Measurements from ENCODE around the gene ZFP36L1.
A peak's percentile ranks its signal among the peaks of the same experiment; 100 is the strongest.

The ZFP36L1 gene

GRCh38 chr14:68815298-68816182, 22.7 kb upstream of the ZFP36L1 start:
- DNase-seq: no peak

DNA sequence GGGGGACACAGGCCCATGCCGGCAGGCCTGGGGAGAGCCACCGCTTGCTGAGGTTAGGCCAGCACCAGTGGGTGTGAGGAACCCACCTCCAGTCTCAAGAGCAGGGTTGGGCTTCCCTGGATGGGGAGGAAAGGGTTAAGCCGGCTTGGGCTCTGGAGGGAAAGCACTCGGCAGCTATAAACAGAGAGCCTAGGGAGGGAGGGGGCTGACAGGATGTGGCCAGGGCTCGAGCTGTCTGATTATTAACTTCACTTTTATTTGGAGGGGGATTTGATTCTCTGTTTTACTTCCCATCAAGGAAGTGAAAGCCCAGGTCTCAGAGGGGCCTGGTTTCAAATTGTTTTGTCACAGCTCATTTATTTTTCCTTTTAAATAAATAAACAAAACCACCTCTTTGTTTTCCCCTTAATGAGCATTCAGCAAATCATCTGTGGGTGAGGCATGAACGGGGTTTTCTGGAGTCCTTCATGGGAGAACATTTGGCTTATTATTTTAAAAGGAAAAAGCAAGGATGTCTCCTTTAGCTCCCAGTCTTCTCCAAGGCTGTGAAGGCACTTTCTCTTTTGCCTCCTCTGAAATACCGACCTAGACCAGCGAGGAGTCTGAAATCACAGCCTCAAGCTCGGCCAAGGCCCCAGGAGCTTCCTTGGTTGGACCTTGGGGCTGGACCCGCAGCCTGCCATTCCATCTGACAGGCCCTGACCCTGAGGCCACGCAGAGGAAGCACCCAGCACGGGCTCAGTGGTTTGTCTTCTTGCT, 21.9 kb upstream of the ZFP36L1 start:
- DNase-seq: peak; percentile 51

- DNase-seq: no peak
These were observed 21.3 kb upstream of the ZFP36L1 start for GRCh38 chr14:68814238-68814538.

GRCh38 chr14:68813318-68813838, 20.5 kb upstream of the ZFP36L1 start:
- no peak for DNase-seq

- DNase-seq: no peak
These were observed 18.3 kb upstream of the ZFP36L1 start for GRCh38 chr14:68811171-68811570.

DNA sequence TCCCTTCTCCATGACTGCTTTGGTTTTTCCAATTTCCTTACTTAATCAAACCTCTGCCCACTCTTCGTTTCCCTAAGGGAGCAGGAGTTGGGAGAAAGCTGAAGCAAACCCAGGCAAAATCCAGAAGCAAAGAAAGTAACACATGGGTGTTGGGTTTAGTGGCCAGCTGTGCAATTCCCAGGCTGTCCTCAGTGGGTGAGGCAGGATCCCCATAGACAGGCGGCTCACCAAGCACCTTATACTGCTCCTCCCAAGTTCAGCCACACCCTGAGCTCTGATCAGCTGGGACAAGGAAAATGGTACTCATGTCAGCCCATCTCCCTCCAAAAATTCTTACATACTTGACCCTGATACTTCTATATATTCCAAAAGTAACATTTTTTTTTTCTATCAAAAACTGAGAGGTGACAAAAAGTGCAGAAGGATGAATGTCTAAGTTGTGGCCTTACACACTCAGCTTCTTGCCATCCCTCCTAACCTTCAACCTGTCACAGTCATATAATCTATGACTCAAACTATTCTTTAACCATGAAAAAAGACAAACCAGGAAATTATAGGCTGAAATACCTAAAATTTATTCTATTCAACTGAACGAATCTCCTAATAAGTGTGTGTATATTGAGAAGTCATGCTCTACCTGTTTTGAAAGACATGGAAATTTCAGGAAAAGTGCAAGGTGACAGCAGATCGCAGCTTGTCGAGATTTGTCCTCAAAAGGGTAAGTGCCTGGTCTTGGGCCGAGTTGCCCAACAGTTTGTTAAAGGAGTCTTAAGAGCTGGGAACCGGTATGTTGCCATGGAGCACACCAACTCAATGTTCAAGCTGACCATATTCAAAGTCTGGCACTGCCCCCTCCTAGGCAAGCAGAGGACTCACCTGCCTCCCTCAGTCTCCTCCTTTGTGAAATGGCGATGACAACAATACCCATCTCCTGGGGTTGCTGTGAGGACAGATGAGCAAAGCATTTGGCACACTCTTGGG, 17.6 kb upstream of the ZFP36L1 start:
- no peak for DNase-seq

- DNase-seq: no peak
These were observed 16.7 kb upstream of the ZFP36L1 start for GRCh38 chr14:68809524-68809923.

- DNase-seq: no peak
These were observed 16.0 kb upstream of the ZFP36L1 start for GRCh38 chr14:68808696-68809480.

- DNase-seq: no peak
These were observed 15.1 kb upstream of the ZFP36L1 start for GRCh38 chr14:68807987-68808386.

DNA sequence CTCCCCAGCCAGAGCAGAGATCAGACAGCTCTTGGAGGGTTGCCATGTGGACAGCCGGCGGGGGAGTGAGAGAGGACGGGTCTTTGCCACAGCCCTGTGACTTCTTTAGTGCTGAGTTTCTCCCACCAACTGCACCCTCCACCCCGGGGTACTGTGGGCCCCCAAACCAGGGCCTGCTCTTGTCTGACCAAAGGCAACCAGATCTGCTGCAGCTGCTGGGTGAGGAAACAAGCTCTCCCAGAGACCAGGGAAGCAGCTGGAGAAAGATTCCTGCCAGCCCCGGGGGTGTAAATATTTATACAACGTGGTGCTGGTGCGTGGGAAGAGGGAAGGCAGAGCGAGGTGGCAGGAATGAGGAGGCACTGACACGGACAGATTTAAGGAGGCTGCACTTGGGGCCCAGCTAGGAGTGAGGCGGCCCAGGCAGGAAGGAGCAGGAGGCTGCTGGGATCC, 14.3 kb upstream of the ZFP36L1 start:
- DNase-seq: no peak

- no peak for DNase-seq
These were observed 13.8 kb upstream of the ZFP36L1 start for GRCh38 chr14:68806526-68807147.

DNA sequence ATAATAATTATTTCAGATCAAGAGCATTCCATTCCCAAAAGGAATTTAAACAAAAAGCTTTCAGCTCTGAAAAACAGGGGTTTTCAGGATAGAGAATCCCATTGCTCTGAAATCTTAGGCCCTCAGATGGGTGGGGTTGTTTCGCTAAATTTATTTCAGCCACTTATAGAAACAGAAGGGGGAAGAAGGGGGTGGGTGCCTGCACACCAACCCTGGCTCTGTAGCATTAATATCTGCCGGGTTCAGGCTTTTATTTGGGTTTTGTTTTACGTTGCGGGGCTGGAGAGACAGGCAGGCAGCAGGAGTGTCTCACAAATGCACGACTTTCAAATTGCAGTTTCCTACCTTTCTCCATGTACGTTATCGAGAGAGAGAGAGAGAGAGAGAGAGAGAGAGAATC, 12.5 kb upstream of the ZFP36L1 start:
- no peak for DNase-seq

GRCh38 chr14:68801631-68802030, 8.8 kb upstream of the ZFP36L1 start:
- DNase-seq: no peak

DNA sequence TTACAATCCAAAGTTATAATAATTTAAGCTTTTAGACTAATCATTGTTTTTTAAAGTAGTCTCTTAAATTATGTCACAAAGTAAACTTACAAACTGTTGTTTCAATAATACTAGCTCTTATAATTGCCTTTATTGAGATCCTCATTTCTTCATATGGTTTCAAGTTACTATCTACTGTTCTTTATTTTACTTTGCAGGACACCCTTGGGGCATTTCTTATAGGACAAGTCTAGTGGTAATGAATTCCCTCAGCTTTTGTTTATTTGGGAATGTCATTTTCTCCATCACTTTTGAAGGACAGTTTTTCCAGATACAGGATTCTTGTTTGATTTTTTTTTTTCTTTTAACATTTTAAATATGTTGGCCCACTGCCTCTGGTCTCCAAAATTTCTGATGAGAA, 8.1 kb upstream of the ZFP36L1 start:
- DNase-seq: no peak

GRCh38 chr14:68800390-68800789, 7.5 kb upstream of the ZFP36L1 start:
- DNase-seq: no peak

DNA sequence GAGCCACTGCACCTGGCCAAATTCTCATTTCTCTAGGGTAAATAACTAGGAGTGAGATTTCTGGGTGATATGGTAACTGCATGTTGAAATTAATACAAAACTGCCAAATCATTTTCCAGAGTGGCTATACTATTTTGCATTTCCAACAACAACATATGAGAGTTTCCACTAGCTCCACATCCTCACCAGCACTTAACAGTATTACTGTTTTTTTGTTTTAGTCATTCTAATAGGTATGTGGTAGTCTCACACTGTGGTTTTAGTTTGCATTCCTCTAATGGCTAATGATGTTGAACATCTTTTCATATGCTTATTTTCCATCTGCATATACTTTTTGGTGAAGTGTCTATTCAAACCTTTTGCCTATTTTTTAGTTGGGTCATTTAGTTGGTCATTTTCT, 5.8 kb upstream of the ZFP36L1 start:
- DNase-seq: no peak

- DNase-seq: no peak
These were observed 4.3 kb upstream of the ZFP36L1 start for GRCh38 chr14:68797121-68797670.

GRCh38 chr14:68796418-68797101, 3.7 kb upstream of the ZFP36L1 start:
- DNase-seq: no peak

DNA sequence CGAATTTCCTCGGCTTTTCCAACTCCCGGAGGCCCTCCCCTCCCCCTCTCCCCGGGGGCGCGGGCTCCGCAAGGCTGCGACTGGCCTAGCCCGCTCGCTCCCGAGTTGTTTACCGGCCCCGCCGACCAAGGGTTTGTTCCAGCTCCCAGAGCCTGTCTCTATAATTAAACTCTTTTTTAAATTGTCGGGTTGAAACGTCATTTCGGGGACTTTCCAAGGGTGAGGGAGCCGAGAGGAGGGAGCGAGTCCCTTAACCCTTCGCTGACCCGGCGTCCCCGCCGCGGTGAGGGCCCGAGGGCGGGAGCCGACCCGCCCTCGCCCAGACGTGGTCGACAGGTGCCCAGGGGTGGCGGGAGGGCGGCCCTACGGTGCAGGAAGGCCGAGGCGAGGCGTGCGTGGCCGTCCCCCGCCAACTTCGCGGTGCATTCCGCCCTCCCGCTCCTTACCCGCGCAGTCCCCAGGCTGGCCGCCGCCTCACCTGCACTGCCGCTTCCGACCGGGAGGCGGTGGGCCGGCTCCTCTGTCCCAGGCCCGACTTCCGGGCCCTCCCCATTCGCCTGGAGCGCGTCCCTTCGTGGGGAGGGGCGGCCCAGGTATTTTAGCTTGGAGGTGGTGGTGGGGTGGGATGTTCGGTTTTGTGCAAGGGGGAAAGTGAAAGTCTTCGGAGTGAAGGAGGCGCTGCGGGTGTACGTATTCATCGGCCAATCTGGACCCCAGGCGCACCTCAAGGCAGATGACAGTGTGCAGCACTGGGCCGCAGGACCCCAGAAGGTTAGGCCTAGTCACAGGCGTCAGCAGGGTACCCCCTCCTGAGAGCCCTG, 2.9 kb upstream of the ZFP36L1 start:
- DNase-seq: peak; percentile 83

Measured in activated naive CD4-positive, alpha-beta T cell treated with anti-CD3 and anti-CD28 coated beads, Interleukin-2, amount 50 U/mL, for 16 hours (primary cell).